HCT116 (cell line): ENCODE data around the gene FAT1. TPM values are rescaled to one million over a fixed set of nuclear protein-coding genes. Genes with fewer than 3 reads are reported as not detected.

Experiments
- ATAC-seq: fragments of 200-7000 bp; cut with Tn5 transposase; 2 replicates; pipeline ENCODE4 v1.9.1; 2020; ENCODE audit warnings: mild to moderate bottlenecking, moderate library complexity
- BruUV-seq: library from RNA; stranded (reverse); fragments of 400-500 nt; replicated peaks from 2 replicates; lab custom pipeline; 2021; lab: Mats Ljungman, UMichigan
- CTCF ChIA-PET: fragments of 300-600 bp; sonication (Branson Sonifier 250); formaldehyde crosslinking; loops from one replicate; lab custom pipeline; 2021; ENCODE audit warnings: antibody characterized with exemption; lab: Charles Lee
- POLR2A ChIA-PET: fragments of 300-600, 350-600 bp; sonication (Branson Sonifier 250); formaldehyde crosslinking; loops from one replicate; lab custom pipeline; 2021; ENCODE audit warnings: antibody characterized with exemption; lab: Charles Lee
- RAD21 ChIA-PET, 2 experiments: fragments of 300-600 bp; sonication (Branson Sonifier 250); formaldehyde crosslinking; loops; one replicate each; lab custom pipeline; 2023; ENCODE audit warnings: low total read pairs in 2 of 2; ENCODE audit not compliant: uncharacterized antibody in 2 of 2, unreplicated experiment in 2 of 2, low non-redundant PET in 1 of 2; lab: Charles Lee
- DNase-seq: peaks from one replicate; pipeline ENCODE4 v3.0.0-alpha.2; 2010; ENCODE audit warnings: low read depth, low spot score
- H2AFZ ChIP-seq: fragments of 200-600 bp; shearing (Covaris generic), sonication (generic); 2 replicates; pipeline ENCODE4 v1.6.1; 2017; ENCODE audit warnings: low read depth, mixed run types, mixed read lengths, antibody characterized with exemption, low read length; ENCODE audit not compliant: poor library complexity, severe bottlenecking
- H3K27ac ChIP-seq: 2 replicates; pipeline ENCODE4 v1.5.1; 2012; ENCODE audit warnings: low read depth, low read length
- H3K27me3 ChIP-seq: fragments of 200-600 bp; sonication (generic); 2 replicates; pipeline ENCODE4 v1.6.1; 2016; ENCODE audit warnings: mixed run types, low read length, mixed read lengths; ENCODE audit not compliant: insufficient read depth
- H3K36me3 ChIP-seq, 2 experiments: fragments of 200-500 bp in 1 of 2; fragments of 200-600 bp in 1 of 2; sonication (Bioruptor generic) in 1 of 2; sonication (generic) in 1 of 2; 2 replicates each; pipeline versions ENCODE4 v1.5.1 to v1.6.1; 2014 to 2016; ENCODE audit warnings: low read length in 2 of 2, inconsistent platforms in 1 of 2, mixed read lengths in 1 of 2, mixed run types in 1 of 2; ENCODE audit not compliant: insufficient read depth in 2 of 2, control insufficient read depth in 1 of 2
- H3K4me1 ChIP-seq, 2 experiments: fragments of 200-600 bp in 1 of 2; sonication (generic) in 1 of 2; 2 replicates each; pipeline versions ENCODE4 v1.5.1 to v1.6.1; 2012 to 2017; ENCODE audit warnings: low read length in 2 of 2, inconsistent platforms in 1 of 2, mild to moderate bottlenecking in 1 of 2, mixed read lengths in 1 of 2, mixed run types in 1 of 2, moderate library complexity in 1 of 2; ENCODE audit not compliant: insufficient read depth in 2 of 2, control insufficient read depth in 1 of 2
- H3K4me2 ChIP-seq: fragments of 200-600 bp; sonication (generic); 2 replicates; pipeline ENCODE4 v1.6.1; 2017; ENCODE audit warnings: mixed run types, low read length, mixed read lengths
- H3K4me3 ChIP-seq, 2 experiments: fragments of 200-600 bp in 1 of 2; sonication (generic) in 1 of 2; replicated peaks in 1 of 2; 2 replicates each; pipeline ENCODE4 v1.5.1; 2011 to 2016; ENCODE audit warnings: low read length in 2 of 2, control low read depth in 1 of 2, low read depth in 1 of 2, mild to moderate bottlenecking in 1 of 2, mixed read lengths in 1 of 2, mixed run types in 1 of 2
- H3K79me2 ChIP-seq: fragments of 200-600 bp; sonication (generic); 2 replicates; pipeline ENCODE4 v1.6.1; 2017; ENCODE audit warnings: mild to moderate bottlenecking, mixed run types, low read length, moderate library complexity, mixed read lengths; ENCODE audit not compliant: insufficient read depth
- H3K9ac ChIP-seq: fragments of 200-600 bp; sonication (generic); 2 replicates; pipeline ENCODE4 v1.6.1; 2016; ENCODE audit warnings: low read length, mixed read lengths
- H3K9me2 ChIP-seq: fragments of 200-600 bp; sonication (generic), shearing (Covaris generic); 2 replicates; pipeline ENCODE4 v1.6.1; 2017; ENCODE audit warnings: mixed run types, mild to moderate bottlenecking, moderate library complexity; ENCODE audit not compliant: insufficient read depth
- H3K9me3 ChIP-seq, 2 experiments: fragments of 200-500 bp in 1 of 2; fragments of 200-600 bp in 1 of 2; sonication (Bioruptor generic) in 1 of 2; sonication (generic) in 1 of 2; 2 replicates each; pipeline ENCODE4 v1.6.1; 2014 to 2017; ENCODE audit warnings: low read length in 2 of 2, mixed read lengths in 2 of 2, inconsistent platforms in 1 of 2, low read depth in 1 of 2, mild to moderate bottlenecking in 1 of 2, mixed run types in 1 of 2, moderate library complexity in 1 of 2; ENCODE audit not compliant: control insufficient read depth in 1 of 2, insufficient read depth in 1 of 2
- H4K20me1 ChIP-seq: fragments of 200-600 bp; sonication (generic), shearing (Covaris generic); 2 replicates; pipeline ENCODE4 v1.6.1; 2017; ENCODE audit warnings: mixed run types, mild to moderate bottlenecking, moderate library complexity; ENCODE audit not compliant: insufficient read depth
- ATF3 ChIP-seq: IDR thresholded peaks from 2 replicates; pipeline ENCODE4 v1.6.1; 2012
- CBX3 ChIP-seq: IDR thresholded peaks from 2 replicates; pipeline ENCODE4 v1.6.1; 2012; ENCODE audit warnings: low read depth
- CEBPB ChIP-seq: IDR thresholded peaks from 2 replicates; pipeline ENCODE4 v1.6.1; 2012; ENCODE audit warnings: low read depth
- ELF1 ChIP-seq: IDR thresholded peaks from 2 replicates; pipeline ENCODE4 v1.6.1; 2012; ENCODE audit warnings: low read depth, borderline replicate concordance
- EZH2phosphoT487 ChIP-seq: fragments of 200-600 bp; IDR thresholded peaks from 2 replicates; pipeline ENCODE4 v1.6.1; 2018; ENCODE audit warnings: antibody characterized with exemption, borderline replicate concordance
- FOSL1 ChIP-seq: IDR thresholded peaks from 2 replicates; pipeline ENCODE4 v1.6.1; 2012; ENCODE audit warnings: low read depth
- JUND ChIP-seq: IDR thresholded peaks from 2 replicates; pipeline ENCODE4 v1.6.1; 2012
- MAX ChIP-seq: IDR thresholded peaks from 2 replicates; pipeline ENCODE4 v1.6.1; 2012
- POLR2A ChIP-seq: IDR thresholded peaks from 2 replicates; pipeline ENCODE4 v1.7.0; 2011; ENCODE audit warnings: borderline replicate concordance; ENCODE audit not compliant: insufficient read depth, insufficient read length; ENCODE audit errors: extremely low read depth
- POLR2AphosphoS5 ChIP-seq: IDR thresholded peaks from 2 replicates; pipeline ENCODE4 v1.6.1; 2011; ENCODE audit warnings: mild to moderate bottlenecking, low read depth, low read length, moderate library complexity
- SIN3A ChIP-seq: IDR thresholded peaks from 2 replicates; pipeline ENCODE4 v1.6.1; 2012; ENCODE audit warnings: low read depth
- ZBTB33 ChIP-seq: IDR thresholded peaks from 2 replicates; pipeline ENCODE4 v1.6.1; 2011; ENCODE audit warnings: mild to moderate bottlenecking, low read length, moderate library complexity; ENCODE audit not compliant: insufficient replicate concordance; ENCODE audit errors: extremely low read depth
- ZNF274 ChIP-seq: fragments of 200-500 bp; sonication (Bioruptor generic); IDR thresholded peaks from 2 replicates; pipeline ENCODE4 v1.6.1; 2014; ENCODE audit warnings: mild to moderate bottlenecking, low read depth, low read length, inconsistent platforms
- intact Hi-C: fragments of 100-400 bp; cut with micrococcal nuclease; formaldehyde crosslinking; loops from 2 replicates; pipeline ENCODE4 v1.10.0; 2022
- total RNA-seq: library from RNA; stranded (reverse); gene quantifications from one replicate; pipeline ENCODE4 v1.2.1, GENCODE V29; 2021; ENCODE audit not compliant: unreplicated experiment

The FAT1 gene
- total RNA-seq, 1 experiment from 2014 or later, result 676 TPM

GRCh38 chr4:186727169-186727976 is 3.7 kb upstream of the FAT1 start:
- DNase-seq (no peak), ATAC-seq (0 out of 2 replicates have a peak, but pooled peaks have one; percentile 10)
- TF ChIP-seq POLR2A, result peak; percentile 26
- no peak for TF ChIP-seq CEBPB
- no peaks in the 10 kb centered on the region for H3K27me3 ChIP-seq
- no peaks in the 10 kb centered on the region for H3K9me3 ChIP-seq
- ChIA-PET CTCF (interaction anchor here (1.7 kb wide), 1 partner anchor 221 kb away, joined by 3 read pairs; no protein-coding TSS in a partner anchor), RAD21 (no interaction called here), POLR2A (interaction anchor here (1.1 to 2.0 kb wide), 6 partner anchors 80 to 206 kb away, joined by 3 to 8 read pairs (median 5); no protein-coding TSS in a partner anchor)
- BruUV-seq, result TSS peak; percentile 77
- H3K9ac ChIP-seq, result peak overlapping the region; percentile 92
- no peak overlapping the region for H2AFZ ChIP-seq
- no peaks in the 10 kb centered on the region for H4K20me1 ChIP-seq
- H3K36me3 ChIP-seq, result peaks cover 8 to 15% of the 10 kb centered on the region in 2 experiments; a peak in 3 of 4 replicates
- no peaks in the 10 kb centered on the region for H3K9me2 ChIP-seq
- H3K4me1 ChIP-seq, result peaks cover 32 to 57% of the 10 kb centered on the region in 2 experiments
- H3K79me2 ChIP-seq, result peaks cover 56% of the 10 kb centered on the region
- peak overlapping the region; percentile 92 for H3K4me2 ChIP-seq
- H3K4me3 ChIP-seq, result peak overlapping the region; percentile 91 to 97
- intact Hi-C loops, result loop anchor here (1.0 to 10.0 kb wide), 6 partner anchors 80 to 1267 kb away; partner anchors contain the start of gene ZFP42
- H3K27ac ChIP-seq, result peak overlapping the region; percentile 96

GRCh38 chr4:186726426-186727168 is 2.9 kb upstream of the FAT1 start:
- H3K4me3 ChIP-seq, result peak overlapping the region; percentile 91 to 97
- no peaks in the 10 kb centered on the region for H3K27me3 ChIP-seq
- peaks cover 64% of the 10 kb centered on the region for H3K79me2 ChIP-seq
- ChIA-PET CTCF (interaction anchor here (0.9 to 1.7 kb wide), 2 partner anchors 105 to 222 kb away, joined by 3 read pairs; no protein-coding TSS in a partner anchor), POLR2A (interaction anchor here (0.9 to 2.0 kb wide), 4 partner anchors 67 to 112 kb away, joined by 3 to 8 read pairs (median 4); no protein-coding TSS in a partner anchor), RAD21 (no interaction called here)
- peak overlapping the region; percentile 92 for H3K9ac ChIP-seq
- H3K9me2 ChIP-seq, result no peaks in the 10 kb centered on the region
- DNase-seq, result peak; percentile 56
- no peak overlapping the region for H2AFZ ChIP-seq
- intact Hi-C loops, result loop anchor here (1.0 to 10.0 kb wide), 7 partner anchors 81 to 1268 kb away; partner anchors contain the start of gene ZFP42
- no TSS peak for BruUV-seq
- no peaks in the 10 kb centered on the region for H4K20me1 ChIP-seq
- ATAC-seq, result peak; percentile 58
- peak overlapping the region; percentile 96 for H3K27ac ChIP-seq
- peaks cover 40 to 62% of the 10 kb centered on the region in 2 experiments for H3K4me1 ChIP-seq
- H3K36me3 ChIP-seq, result peaks cover 8 to 23% of the 10 kb centered on the region in 2 experiments; a peak in 3 of 4 replicates
- peak overlapping the region; percentile 92 for H3K4me2 ChIP-seq
- H3K9me3 ChIP-seq, result no peaks in the 10 kb centered on the region
- TF ChIP-seq FOSL1 (no peak), ATF3 (no peak), EZH2phosphoT487 (no peak), ZBTB33 (no peak), CEBPB (no peak), SIN3A (no peak), ELF1 (no peak), MAX (no peak), ZNF274 (no peak), JUND (no peak), CBX3 (no peak), POLR2AphosphoS5 (peak; percentile 95), POLR2A (no peak)
